ENCODE measurements around the gene PRKD2. TPM values are rescaled to one million over a fixed set of nuclear protein-coding genes. Genes with fewer than 3 reads are reported as not detected.
A peak's percentile ranks its signal among the peaks of the same experiment; 100 is the strongest.

The PRKD2 gene
- total and polyA plus RNA-seq, 2 of the 8 experiments (the other 6 are each of a cell fraction or from before 2014, with no cell fraction given) = 24.4 to 63.8 TPM

GRCh38 chr19:46661735-46662592, 55.0 kb downstream of the PRKD2 start:
- CTCF ChIA-PET (ENCODE audit: partially characterized antibody) = interaction anchor here (0.6 to 18.2 kb wide), 32 partner anchors 10 to 256 kb away, joined by 3 to 341 read pairs (median 5); no protein-coding TSS in a partner anchor
- no peak overlapping the region for H2BK15ac ChIP-seq (ENCODE audit: low read length)
- H2AK5ac ChIP-seq (ENCODE audit: low read depth, low read length) = no peak overlapping the region
- H3K27ac ChIP-seq (ENCODE audit: low read depth, low read length) = no peak overlapping the region
- H2BK20ac ChIP-seq (ENCODE audit: low read length) = no peak overlapping the region
- peak overlapping the region in 2 of 4 experiments; percentile 38 to 51; a peak in 5 of 8 replicates for H3K4me3 ChIP-seq (ENCODE audit: extremely low read depth in 1 of 4, insufficient read depth in 2 of 4, low read depth in 3 of 4, low read length in 4 of 4)
- DNase-seq (ENCODE audit: low read depth in 1 of 2, low spot score in 2 of 2) (peak in 1 of 2 experiments; percentile 80), FAIRE-seq (peak; percentile 86)
- H3K79me1 ChIP-seq (ENCODE audit: low read depth, low read length) = no peaks in the 10 kb centered on the region
- 16% methylated on average over 19 of the region's 19 CpGs; no CpG with 5 or more reads in 1 of the 2 experiments for WGBS, 2 experiments (ENCODE audit: extremely low coverage in 1 of 2, insufficient coverage in 1 of 2, insufficient read length in 1 of 2, insufficient replicate concordance in 2 of 2, low coverage in 1 of 2, low lambda C conversion rate in 2 of 2, missing lambda C conversion rate in 1 of 2)
- H2BK12ac ChIP-seq (ENCODE audit: low read depth, low read length) = no peak overlapping the region
- no peak overlapping the region for H3K18ac ChIP-seq (ENCODE audit: extremely low read depth, low read length)
- H4K20me1 ChIP-seq (replicated peaks in 1 of 2; ENCODE audit: control insufficient read depth in 1 of 2, insufficient read depth in 2 of 2, low read length in 2 of 2) = peaks cover 0 to 2% of the 10 kb centered on the region in 2 experiments
- H2AFZ ChIP-seq (ENCODE audit: low read length) = no peak overlapping the region
- peaks cover 0 to 17% (median 11%) of the 10 kb centered on the region in 4 experiments; a peak in 4 of 7 replicates for H3K27me3 ChIP-seq (replicated peaks in 1 of 4; ENCODE audit: control insufficient read depth in 3 of 4, extremely low read depth in 1 of 4, insufficient read depth in 3 of 4, low read length in 3 of 4)
- no peak overlapping the region for H4K5ac ChIP-seq (ENCODE audit: insufficient read length, low read depth, low read length)
- H3K9ac ChIP-seq (replicated peaks in 1 of 4; ENCODE audit: extremely low read depth in 1 of 4, low read depth in 3 of 4, low read length in 3 of 4) = peak overlapping the region in 1 of 4 experiments; percentile 13; a peak in 1 of 7 replicates
- H3K4ac ChIP-seq (replicated peaks; ENCODE audit: insufficient read length, low read depth, low read length) = no peak overlapping the region
- H3K79me2 ChIP-seq (ENCODE audit: control insufficient read depth in 1 of 2, insufficient read depth in 2 of 2, low read length in 2 of 2) = no peaks in the 10 kb centered on the region
- no peak overlapping the region for H2BK120ac ChIP-seq (replicated peaks; ENCODE audit: low read depth, low read length)
- POLR2A ChIA-PET (ENCODE audit: partially characterized antibody) = interaction anchor here (0.7 to 2.3 kb wide), 14 partner anchors 11 to 133 kb away, joined by 3 to 8 read pairs (median 4); partner anchors contain the start of genes CALM3 and SLC1A5
- no peak overlapping the region for H3K56ac ChIP-seq (replicated peaks; ENCODE audit: insufficient read length, low read depth, low read length)
- peaks cover 12% of the 10 kb centered on the region; the same call in 1 of the 2 replicates for H3K23me2 ChIP-seq (ENCODE audit: low read depth, low read length)
- peak overlapping the region; percentile 4 to 61; a peak in 2 of 4 replicates for H3K4me2 ChIP-seq (ENCODE audit: insufficient read depth in 1 of 2, low read depth in 2 of 2, low read length in 2 of 2)
- H4K91ac ChIP-seq (replicated peaks; ENCODE audit: insufficient read length, low read length) = no peak overlapping the region
- no peak overlapping the region for H2BK5ac ChIP-seq (ENCODE audit: low read depth, low read length)
- H3K23ac ChIP-seq (ENCODE audit: insufficient read length) = no peak overlapping the region
- H3K36me3 ChIP-seq (ENCODE audit: control insufficient read depth in 2 of 4, insufficient read depth in 4 of 4, low read length in 3 of 4) = no peaks in the 10 kb centered on the region
- H3K14ac ChIP-seq (ENCODE audit: insufficient read length) = no peak overlapping the region
- no peaks in the 10 kb centered on the region for H3K9me3 ChIP-seq (ENCODE audit: insufficient read depth in 2 of 2, low read depth in 1 of 2, low read length in 1 of 2)
- H3K4me1 ChIP-seq (replicated peaks in 1 of 4; ENCODE audit: control insufficient read depth in 3 of 4, insufficient read depth in 4 of 4, low read length in 3 of 4) = peaks cover 0 to 14% (median 9%) of the 10 kb centered on the region in 4 experiments; a peak in 6 of 7 replicates
- no peak overlapping the region for H4K8ac ChIP-seq (ENCODE audit: extremely low read depth, insufficient read depth, low read length)
- no peak for TF ChIP-seq ATF3 (IDR thresholded peaks at IDR 0.05; ENCODE audit: insufficient read depth, low read depth, low read length)
- TF ChIP-seq RAD21 (IDR thresholded peaks at IDR 0.05 in 1 of 2, conservative IDR thresholded peaks at IDR 0.05 in 1 of 2; ENCODE audit: low read depth in 2 of 2, low read length in 2 of 2) = peak; percentile 98 to 99
- TF ChIP-seq EGR1 (IDR thresholded peaks at IDR 0.05; ENCODE audit: borderline replicate concordance, low read depth, low read length) = no peak
- no peak for TF ChIP-seq TEAD4 (IDR thresholded peaks at IDR 0.05; ENCODE audit: low read depth, low read length)
- TF ChIP-seq CREB1 (IDR thresholded peaks at IDR 0.05) = peak; percentile 47; the same call in 1 of the 2 replicates
- 0 out of 4 replicates have a peak, but pooled peaks of 1 of the 2 experiments have one; percentile 40 for TF ChIP-seq SIN3A (conservative IDR thresholded peaks at IDR 0.05 in 1 of 2, IDR thresholded peaks at IDR 0.05 in 1 of 2; ENCODE audit: low read depth in 1 of 2, low read length in 2 of 2)
- TF ChIP-seq KDM1A (IDR thresholded peaks at IDR 0.05; ENCODE audit: borderline replicate concordance, low read length) = peak; percentile 96

Measured in H1 (cell line).